Measurements from ENCODE around the gene COPE. TPM values are rescaled to one million over a fixed set of nuclear protein-coding genes. Genes with fewer than 3 reads are reported as not detected.

Gene COPE
- total RNA-seq, 1 experiment from 2014 or later: 207 TPM

DNA sequence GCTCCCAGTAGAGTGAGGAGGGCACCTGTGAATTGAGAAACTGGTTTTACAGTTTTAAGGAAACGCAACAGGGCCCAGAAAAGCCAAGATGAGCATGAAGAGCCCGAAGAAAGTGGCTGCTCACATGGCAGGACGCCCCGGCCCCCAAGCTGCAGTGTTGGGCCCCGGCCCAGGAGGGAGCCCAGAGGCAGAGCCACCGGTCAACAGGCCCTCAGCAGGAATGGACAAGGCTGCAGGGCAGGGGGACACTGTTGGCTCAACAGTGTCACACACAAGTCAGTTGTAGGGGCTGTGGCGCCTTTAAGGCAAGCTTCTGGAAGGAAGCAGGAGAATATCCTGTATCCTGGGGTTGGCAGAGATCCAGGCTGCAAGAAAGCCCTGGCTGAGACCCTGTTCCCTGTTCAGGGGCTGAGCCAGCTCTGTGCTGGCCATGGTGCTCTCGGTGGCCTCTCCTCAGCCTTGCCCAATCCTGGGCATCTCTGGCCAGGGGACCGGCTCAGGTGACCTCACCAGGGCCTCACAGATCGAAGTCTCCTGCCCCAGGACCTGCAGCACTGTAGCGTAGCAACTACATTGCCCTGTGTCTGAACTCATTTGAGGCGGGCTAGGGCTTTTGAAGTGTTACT lies 59.4 kb downstream of the COPE start:
- POLR2A ChIA-PET: no interaction called here
- Mint-ChIP-seq H3K36me3 (ENCODE audit: insufficient read depth, unreplicated experiment) (peaks cover 73% of the 10 kb centered on the region), H3K27me3 (ENCODE audit: insufficient read depth, unreplicated experiment) (no peaks in the 10 kb centered on the region), H3K9me3 (ENCODE audit: unreplicated experiment) (no peaks in the 10 kb centered on the region), H3K27ac (ENCODE audit: unreplicated experiment) (no peak overlapping the region), H3K4me3 (ENCODE audit: unreplicated experiment) (no peak overlapping the region), H3K4me1 (ENCODE audit: low read depth, unreplicated experiment) (no peaks in the 10 kb centered on the region)
- CTCF ChIA-PET: interaction anchor here (0.5 to 0.6 kb wide), 2 partner anchors 34 to 148 kb away, joined by 3 read pairs; no protein-coding TSS in a partner anchor
- intact Hi-C loops (cut with micrococcal nuclease; ENCODE audit: unreplicated experiment): no loop called here
- no peak for DNase-seq
- Histone ChIP-seq H3K36me3 (ENCODE audit: control insufficient read depth, insufficient read depth, low read length) (peaks cover 4% of the 10 kb centered on the region), H3K27me3 (replicated peaks; ENCODE audit: control insufficient read depth, insufficient read depth, low read length) (no peaks in the 10 kb centered on the region), H3K4me3 (ENCODE audit: low read depth, low read length) (no peak overlapping the region), H3K9me3 (no peaks in the 10 kb centered on the region), H3K4me1 (no peaks in the 10 kb centered on the region)
- TF ChIP-seq, protein P1, sequence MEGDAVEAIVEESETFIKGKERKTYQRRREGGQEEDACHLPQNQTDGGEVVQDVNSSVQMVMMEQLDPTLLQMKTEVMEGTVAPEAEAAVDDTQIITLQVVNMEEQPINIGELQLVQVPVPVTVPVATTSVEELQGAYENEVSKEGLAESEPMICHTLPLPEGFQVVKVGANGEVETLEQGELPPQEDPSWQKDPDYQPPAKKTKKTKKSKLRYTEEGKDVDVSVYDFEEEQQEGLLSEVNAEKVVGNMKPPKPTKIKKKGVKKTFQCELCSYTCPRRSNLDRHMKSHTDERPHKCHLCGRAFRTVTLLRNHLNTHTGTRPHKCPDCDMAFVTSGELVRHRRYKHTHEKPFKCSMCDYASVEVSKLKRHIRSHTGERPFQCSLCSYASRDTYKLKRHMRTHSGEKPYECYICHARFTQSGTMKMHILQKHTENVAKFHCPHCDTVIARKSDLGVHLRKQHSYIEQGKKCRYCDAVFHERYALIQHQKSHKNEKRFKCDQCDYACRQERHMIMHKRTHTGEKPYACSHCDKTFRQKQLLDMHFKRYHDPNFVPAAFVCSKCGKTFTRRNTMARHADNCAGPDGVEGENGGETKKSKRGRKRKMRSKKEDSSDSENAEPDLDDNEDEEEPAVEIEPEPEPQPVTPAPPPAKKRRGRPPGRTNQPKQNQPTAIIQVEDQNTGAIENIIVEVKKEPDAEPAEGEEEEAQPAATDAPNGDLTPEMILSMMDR (IDR thresholded peaks at IDR 0.05; ENCODE audit: insufficient read depth in 1 of 2, low read depth in 1 of 2, low read length in 1 of 2, severe bottlenecking in 1 of 2, unreplicated experiment in 1 of 2): no peak
- no TSS peak for BruUV-seq (replicated peaks)

DNA sequence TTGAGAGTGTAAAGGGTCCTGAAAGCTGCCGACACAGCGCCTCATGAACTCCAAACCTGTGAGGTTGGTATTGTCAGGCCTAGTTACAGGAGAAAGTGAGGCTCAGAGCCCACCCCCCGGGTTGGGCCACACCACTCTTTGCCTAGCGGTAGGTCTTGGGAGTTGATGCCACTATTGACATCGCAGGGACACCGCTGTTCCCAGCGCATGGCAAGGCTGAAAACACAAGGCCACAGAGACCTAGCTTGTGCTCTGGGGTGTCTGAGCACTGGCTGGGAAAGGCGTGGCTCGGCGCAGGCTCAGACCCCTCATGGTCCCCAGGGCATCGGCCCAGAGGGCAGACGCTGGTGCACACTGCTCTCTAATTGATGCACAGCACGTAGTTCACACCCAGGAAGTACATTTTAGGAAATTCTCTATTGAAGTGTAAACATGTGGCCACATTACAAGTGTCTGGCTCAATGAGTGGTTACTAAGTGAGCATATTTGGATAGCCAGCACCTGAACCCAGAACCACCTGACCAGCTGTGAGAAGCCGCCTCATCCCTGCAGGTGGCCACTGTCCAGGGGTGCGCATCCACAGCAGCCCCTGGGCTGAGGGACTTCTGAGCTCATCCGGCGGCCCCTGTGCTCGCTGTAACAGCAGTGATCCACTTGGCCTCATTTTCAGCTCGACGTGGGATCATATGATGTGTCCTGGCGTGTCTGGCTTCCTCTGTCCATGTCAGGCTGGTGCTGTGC lies 60.1 kb downstream of the COPE start:
- no TSS peak for BruUV-seq (replicated peaks)
- H3K27ac Mint-ChIP-seq (ENCODE audit: unreplicated experiment): no peak overlapping the region
- POLR2A ChIA-PET: interaction anchor here (0.6 kb wide), 1 partner anchor 631 kb away, joined by 3 read pairs; no protein-coding TSS in a partner anchor

DNA sequence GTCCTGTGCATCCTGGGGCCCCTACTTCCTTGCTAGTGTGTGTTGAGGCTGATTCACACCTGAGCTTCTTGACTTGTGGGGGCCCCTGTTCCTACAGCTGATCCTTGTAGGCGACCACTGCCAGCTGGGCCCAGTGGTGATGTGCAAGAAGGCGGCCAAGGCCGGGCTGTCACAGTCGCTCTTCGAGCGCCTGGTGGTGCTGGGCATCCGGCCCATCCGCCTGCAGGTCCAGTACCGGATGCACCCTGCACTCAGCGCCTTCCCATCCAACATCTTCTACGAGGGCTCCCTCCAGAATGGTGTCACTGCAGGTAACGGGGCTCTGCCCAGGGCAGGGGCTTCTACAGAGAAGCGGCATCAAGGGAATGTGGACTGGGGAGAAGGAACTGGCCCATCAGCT lies 62.0 kb downstream of the COPE start:
- H3K4me3 Mint-ChIP-seq (ENCODE audit: unreplicated experiment): no peak overlapping the region
- no peaks in the 10 kb centered on the region for H3K9me3 Mint-ChIP-seq (ENCODE audit: unreplicated experiment)
- H3K4me3 ChIP-seq (ENCODE audit: low read depth, low read length): no peak overlapping the region
- H3K4me1 ChIP-seq: no peaks in the 10 kb centered on the region
- POLR2A ChIA-PET: no interaction called here
- H3K4me1 Mint-ChIP-seq (ENCODE audit: low read depth, unreplicated experiment): no peaks in the 10 kb centered on the region
- DNase-seq: no peak
- intact Hi-C loops (cut with micrococcal nuclease; ENCODE audit: unreplicated experiment): no loop called here
- H3K9me3 ChIP-seq: no peaks in the 10 kb centered on the region
- no peaks in the 10 kb centered on the region for H3K27me3 Mint-ChIP-seq (ENCODE audit: insufficient read depth, unreplicated experiment)
- H3K36me3 Mint-ChIP-seq (ENCODE audit: insufficient read depth, unreplicated experiment): peaks cover 65% of the 10 kb centered on the region
- no peaks in the 10 kb centered on the region for H3K27me3 ChIP-seq (replicated peaks; ENCODE audit: control insufficient read depth, insufficient read depth, low read length)
- CTCF ChIA-PET: no interaction called here
- TF ChIP-seq, protein P1 (IDR thresholded peaks at IDR 0.05; ENCODE audit: insufficient read depth in 1 of 2, low read depth in 1 of 2, low read length in 1 of 2, severe bottlenecking in 1 of 2, unreplicated experiment in 1 of 2): no peak
- peaks cover 3% of the 10 kb centered on the region for H3K36me3 ChIP-seq (ENCODE audit: control insufficient read depth, insufficient read depth, low read length)
- no peak overlapping the region for H3K27ac Mint-ChIP-seq (ENCODE audit: unreplicated experiment)
- no TSS peak for BruUV-seq (replicated peaks)

More for the DNA sequence above, 60.1 kb downstream of the COPE start:
- TF ChIP-seq, protein P1 (IDR thresholded peaks at IDR 0.05; ENCODE audit: insufficient read depth in 1 of 2, low read depth in 1 of 2, low read length in 1 of 2, severe bottlenecking in 1 of 2, unreplicated experiment in 1 of 2): no peak
- H3K27me3 Mint-ChIP-seq (ENCODE audit: insufficient read depth, unreplicated experiment): no peaks in the 10 kb centered on the region
- no peak for DNase-seq
- Histone ChIP-seq H3K4me3 (ENCODE audit: low read depth, low read length) (no peak overlapping the region), H3K9me3 (no peaks in the 10 kb centered on the region), H3K27me3 (replicated peaks; ENCODE audit: control insufficient read depth, insufficient read depth, low read length) (no peaks in the 10 kb centered on the region), H3K4me1 (no peaks in the 10 kb centered on the region), H3K36me3 (ENCODE audit: control insufficient read depth, insufficient read depth, low read length) (peaks cover 4% of the 10 kb centered on the region)
- no peaks in the 10 kb centered on the region for H3K4me1 Mint-ChIP-seq (ENCODE audit: low read depth, unreplicated experiment)
- CTCF ChIA-PET: interaction anchor here (0.5 to 0.6 kb wide), 2 partner anchors 35 to 148 kb away, joined by 3 read pairs; no protein-coding TSS in a partner anchor
- peaks cover 70% of the 10 kb centered on the region for H3K36me3 Mint-ChIP-seq (ENCODE audit: insufficient read depth, unreplicated experiment)
- H3K4me3 Mint-ChIP-seq (ENCODE audit: unreplicated experiment): no peak overlapping the region
- intact Hi-C loops (cut with micrococcal nuclease; ENCODE audit: unreplicated experiment): no loop called here
- H3K9me3 Mint-ChIP-seq (ENCODE audit: unreplicated experiment): no peaks in the 10 kb centered on the region

Measured in Caco-2 (cell line).